Activated B cell treated with CpG ODN at 0.5 μM for 24 hours (primary cell): ENCODE data around the gene SCAMP4. TPM values are rescaled to one million over a fixed set of nuclear protein-coding genes. Genes with fewer than 3 reads are reported as not detected.

Experiments used
- ATAC-seq: fragments of 200-7000 bp; cut with Tn5 transposase; one replicate; pipeline ENCODE4 v1.10.0; 2021; ENCODE audit warnings: low read depth, mild to moderate bottlenecking, moderate library complexity
- CTCF ChIA-PET: fragments of 350-600 bp; sonication (Branson Sonifier 250); formaldehyde crosslinking; loops from one replicate; lab custom pipeline; 2021; ENCODE audit warnings: antibody characterized with exemption; lab: Charles Lee
- POLR2A ChIA-PET: fragments of 350-600 bp; sonication (Branson Sonifier 250); formaldehyde crosslinking; loops from one replicate; lab custom pipeline; 2021; ENCODE audit warnings: antibody characterized with exemption; lab: Charles Lee
- DNase-seq: peaks from one replicate; pipeline ENCODE4 v3.0.0; 2022
- H3K27ac Mint-ChIP-seq: one replicate; pipeline ENCODE4 v1.8.0; 2020; ENCODE audit warnings: mixed read lengths
- H3K27me3 Mint-ChIP-seq: one replicate; pipeline ENCODE4 v1.8.0; 2021; ENCODE audit warnings: mixed read lengths
- H3K36me3 Mint-ChIP-seq: one replicate; pipeline ENCODE4 v1.8.0; 2021; ENCODE audit warnings: low read depth, mixed read lengths
- H3K4me1 Mint-ChIP-seq: one replicate; pipeline ENCODE4 v1.8.0; 2021; ENCODE audit warnings: mixed read lengths
- H3K4me3 Mint-ChIP-seq: one replicate; pipeline ENCODE4 v1.8.0; 2020; ENCODE audit warnings: mild to moderate bottlenecking, mixed read lengths
- H3K9me3 Mint-ChIP-seq: one replicate; pipeline ENCODE4 v1.8.0; 2020; ENCODE audit warnings: mixed read lengths
- CTCF ChIP-seq: fragments of 200-600 bp; IDR thresholded peaks from one replicate; pipeline ENCODE4 v1.8.0; 2022; ENCODE audit warnings: antibody characterized with exemption, mild to moderate bottlenecking
- intact Hi-C: fragments of 100-400 bp; cut with micrococcal nuclease; formaldehyde crosslinking; loops from one replicate; pipeline ENCODE4 v1.15.1; 2024
- total RNA-seq: library from RNA; stranded (reverse); gene quantifications from 2 replicates; pipeline ENCODE4 v1.2.3, GENCODE V29; 2022

Gene SCAMP4, protein sequence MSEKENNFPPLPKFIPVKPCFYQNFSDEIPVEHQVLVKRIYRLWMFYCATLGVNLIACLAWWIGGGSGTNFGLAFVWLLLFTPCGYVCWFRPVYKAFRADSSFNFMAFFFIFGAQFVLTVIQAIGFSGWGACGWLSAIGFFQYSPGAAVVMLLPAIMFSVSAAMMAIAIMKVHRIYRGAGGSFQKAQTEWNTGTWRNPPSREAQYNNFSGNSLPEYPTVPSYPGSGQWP
- total RNA-seq, result 47.6 and 59.7 TPM in 2 replicates

DNA sequence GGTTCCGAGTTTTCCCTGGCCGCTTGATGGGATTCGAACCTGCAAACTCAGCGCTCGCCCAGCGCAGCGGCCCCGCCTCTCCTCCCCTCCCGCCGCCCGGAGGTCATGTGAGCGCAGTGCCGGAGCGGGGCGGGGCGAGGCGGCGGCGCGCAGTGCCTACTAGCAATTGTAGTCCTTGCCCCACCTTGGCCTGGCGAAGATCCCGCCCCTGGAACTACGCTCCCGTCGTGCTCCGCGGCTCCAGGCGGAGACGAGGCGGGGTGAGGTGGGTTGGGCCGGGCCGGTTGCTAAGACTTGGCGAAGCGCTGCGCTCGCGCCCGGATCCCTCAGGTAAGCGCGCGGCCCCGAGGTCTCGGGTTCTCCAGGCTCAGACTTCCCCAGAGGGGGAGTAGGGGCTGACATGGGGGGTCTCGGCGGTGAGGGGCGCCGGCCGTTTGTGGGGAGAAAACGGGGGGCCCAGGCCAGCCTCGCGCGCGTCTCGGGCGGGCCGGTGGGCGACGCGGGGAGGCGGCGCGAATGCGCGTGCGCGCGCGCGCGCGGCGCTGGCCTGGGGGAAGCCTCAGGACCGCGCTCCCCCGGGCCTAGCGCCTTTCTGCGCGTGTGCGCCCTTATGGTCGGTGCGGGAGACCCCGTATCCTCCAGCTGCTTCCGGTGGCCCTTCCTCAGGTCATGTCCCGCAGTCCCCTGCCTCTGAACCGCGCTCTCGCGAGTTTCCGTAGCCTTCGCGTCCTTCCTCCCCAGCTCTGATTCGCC, at the start of gene SCAMP4, which contains the start of gene ADAT3:
SCAMP4 (plus strand) TSS at position 290 of the 753 bp plus-strand sequence. CDS start 9,621 bp downstream, outside the sequence.
ADAT3 (plus strand) TSS at position 290 of the 753 bp plus-strand sequence. CDS start 6,649 bp downstream, outside the sequence.
- peak; percentile 92 for ATAC-seq
- POLR2A ChIA-PET, result interaction anchor here (0.5 to 2.4 kb wide), 18 partner anchors 8 to 1663 kb away, joined by 3 to 23 read pairs (median 5); partner anchors contain the start of genes ABHD17A, AP3D1 and MKNK2
- Mint-ChIP-seq H3K27me3 (no peaks in the 10 kb centered on the region), H3K36me3 (peaks cover 6% of the 10 kb centered on the region), H3K4me3 (peak within 1 kb of the TSS; percentile 91), H3K4me1 (peaks cover 59% of the 10 kb centered on the region), H3K27ac (peak within 1 kb of the TSS; percentile 94), H3K9me3 (no peaks in the 10 kb centered on the region)
- TF ChIP-seq CTCF, result no peak
- intact Hi-C loops, result loop anchor here (1.0 to 2.0 kb wide), 7 partner anchors 8 to 191 kb away; partner anchors contain the start of genes ABHD17A, IZUMO4, MOB3A and REXO1
- CTCF ChIA-PET, result interaction anchor here (1.0 to 2.2 kb wide), 3 partner anchors 29 to 56 kb away, joined by 3 to 10 read pairs (median 3); no protein-coding TSS in a partner anchor
- peak; percentile 94 for DNase-seq

DNA sequence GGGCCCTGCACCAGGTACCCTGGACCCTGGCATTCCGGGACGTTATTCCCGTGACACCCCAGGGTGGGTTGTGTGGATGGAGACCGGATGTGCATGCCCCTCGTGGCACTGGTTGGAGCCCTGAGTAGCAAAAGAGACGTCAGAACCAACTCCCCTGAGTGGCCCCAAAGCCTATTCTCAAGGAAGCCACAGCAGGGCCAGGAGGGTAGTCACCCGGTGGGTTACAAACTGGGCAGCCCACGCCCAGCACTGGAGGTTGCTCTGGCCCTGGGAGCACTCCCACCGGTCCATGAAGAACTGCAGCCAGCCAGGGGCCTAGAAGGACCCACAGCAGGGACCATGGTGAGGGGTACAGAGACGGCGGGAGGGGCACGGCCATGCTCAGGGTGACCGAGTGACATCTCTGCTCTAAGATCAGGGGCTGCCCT, 49.4 kb upstream of the SCAMP4 start:
- H3K4me3 Mint-ChIP-seq, result peak overlapping the region; percentile 73
- no peaks in the 10 kb centered on the region for H3K9me3 Mint-ChIP-seq
- ATAC-seq (peak; percentile 6), DNase-seq (no peak)
- ChIA-PET POLR2A (interaction anchor here (0.9 to 3.1 kb wide), 9 partner anchors 9 to 587 kb away, joined by 3 to 15 read pairs (median 5); partner anchors contain the start of gene CIRBP), CTCF (interaction anchor here (0.9 to 1.4 kb wide), 3 partner anchors 9 to 184 kb away, joined by 3 read pairs; no protein-coding TSS in a partner anchor)
- intact Hi-C loops, result loop anchor here (10.0 kb wide), 1 partner anchor 759 kb away; no protein-coding TSS in a partner anchor
- H3K27ac Mint-ChIP-seq, result peak overlapping the region; percentile 89
- no peaks in the 10 kb centered on the region for H3K27me3 Mint-ChIP-seq
- H3K4me1 Mint-ChIP-seq, result peaks cover 73% of the 10 kb centered on the region
- peaks cover 2% of the 10 kb centered on the region for H3K36me3 Mint-ChIP-seq
- no peak for TF ChIP-seq CTCF

DNA sequence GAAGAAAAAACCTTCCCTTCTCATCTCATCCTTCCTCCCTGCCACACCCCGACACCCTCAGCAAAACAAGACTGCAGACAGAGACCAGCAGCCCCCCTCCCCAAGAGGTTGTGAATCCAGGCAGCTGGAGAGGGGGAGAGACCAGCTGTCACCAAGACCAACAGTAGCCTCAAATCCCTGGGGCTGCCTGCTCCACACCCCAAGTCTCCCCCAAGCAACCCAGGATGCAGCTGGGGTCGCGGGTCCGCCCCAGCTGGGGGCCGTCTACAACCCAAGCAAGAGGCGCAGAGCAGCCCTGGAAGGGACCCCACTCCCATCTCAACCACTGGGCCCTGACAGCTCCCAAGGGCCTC, 48.9 kb upstream of the SCAMP4 start:
- H3K4me1 Mint-ChIP-seq, result peaks cover 73% of the 10 kb centered on the region
- ChIA-PET CTCF (interaction anchor here (0.9 to 1.3 kb wide), 2 partner anchors 30 to 184 kb away, joined by 3 read pairs; no protein-coding TSS in a partner anchor), POLR2A (interaction anchor here (0.9 to 3.1 kb wide), 8 partner anchors 8 to 234 kb away, joined by 3 to 15 read pairs (median 6); no protein-coding TSS in a partner anchor)
- intact Hi-C loops, result loop anchor here (10.0 kb wide), 1 partner anchor 758 kb away; no protein-coding TSS in a partner anchor
- H3K27me3 Mint-ChIP-seq, result no peaks in the 10 kb centered on the region
- H3K9me3 Mint-ChIP-seq, result no peaks in the 10 kb centered on the region
- peaks cover 2% of the 10 kb centered on the region for H3K36me3 Mint-ChIP-seq
- DNase-seq, result no peak
- no peak for TF ChIP-seq CTCF
- ATAC-seq, result peak; percentile 0
- peak overlapping the region; percentile 89 for H3K27ac Mint-ChIP-seq
- H3K4me3 Mint-ChIP-seq, result peak overlapping the region; percentile 73

GRCh38 chr19:1856698-1857603, 48.2 kb upstream of the SCAMP4 start:
- intact Hi-C loops, result loop anchor here (10.0 kb wide), 1 partner anchor 758 kb away; no protein-coding TSS in a partner anchor
- Mint-ChIP-seq H3K36me3 (peaks cover 2% of the 10 kb centered on the region), H3K27me3 (no peaks in the 10 kb centered on the region), H3K4me3 (peak overlapping the region; percentile 73), H3K27ac (peak overlapping the region; percentile 89), H3K4me1 (peaks cover 77% of the 10 kb centered on the region), H3K9me3 (no peaks in the 10 kb centered on the region)
- CTCF ChIA-PET, result interaction anchor here (0.9 to 1.3 kb wide), 3 partner anchors 30 to 185 kb away, joined by 3 read pairs; no protein-coding TSS in a partner anchor
- DNase-seq (peak; percentile 60), ATAC-seq (peak; percentile 41)
- TF ChIP-seq CTCF, result no peak
- POLR2A ChIA-PET, result interaction anchor here (0.6 to 3.1 kb wide), 14 partner anchors 8 to 588 kb away, joined by 3 to 15 read pairs (median 4); no protein-coding TSS in a partner anchor
